ENCODE measurements around the gene VAV1. TPM values are rescaled to one million over a fixed set of nuclear protein-coding genes. Genes with fewer than 3 reads are reported as not detected.

The VAV1 gene
- total RNA-seq, 1 donor from 2014 or later, result not detected

DNA sequence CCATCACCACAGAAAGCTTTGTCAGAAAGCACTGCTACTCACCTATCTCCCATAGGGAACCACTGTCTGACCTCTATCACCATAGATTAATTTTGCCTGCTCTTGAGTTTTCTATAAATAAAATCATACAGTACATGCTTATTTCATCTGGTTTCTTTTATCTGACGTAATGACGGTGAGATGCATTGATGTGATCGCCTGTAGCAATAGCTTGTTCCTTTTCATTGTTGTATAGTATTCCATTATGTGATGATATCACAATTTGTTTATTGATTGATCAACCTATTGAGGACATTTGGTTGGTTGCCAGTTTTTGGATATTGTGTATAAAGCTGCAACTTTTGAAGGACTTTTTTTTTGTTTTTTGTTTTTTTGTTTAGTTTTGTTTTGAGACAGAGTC is 63.0 kb downstream of the VAV1 start:
- H3K9me3 Mint-ChIP-seq (ENCODE audit: unreplicated experiment), result peaks cover 2% of the 10 kb centered on the region
- H3K4me1 Mint-ChIP-seq (ENCODE audit: low read depth, unreplicated experiment), result no peaks in the 10 kb centered on the region
- peaks cover 6% of the 10 kb centered on the region for H3K27me3 Mint-ChIP-seq (ENCODE audit: unreplicated experiment)
- TF ChIP-seq CTCF (IDR thresholded peaks at IDR 0.05; ENCODE audit: partially characterized antibody, unreplicated experiment), result no peak
- H3K4me3 Mint-ChIP-seq (ENCODE audit: unreplicated experiment), result no peak overlapping the region
- DNase-seq, result no peak
- H3K36me3 Mint-ChIP-seq (ENCODE audit: unreplicated experiment), result no peaks in the 10 kb centered on the region
- H3K27ac Mint-ChIP-seq (ENCODE audit: unreplicated experiment), result no peak overlapping the region

DNA sequence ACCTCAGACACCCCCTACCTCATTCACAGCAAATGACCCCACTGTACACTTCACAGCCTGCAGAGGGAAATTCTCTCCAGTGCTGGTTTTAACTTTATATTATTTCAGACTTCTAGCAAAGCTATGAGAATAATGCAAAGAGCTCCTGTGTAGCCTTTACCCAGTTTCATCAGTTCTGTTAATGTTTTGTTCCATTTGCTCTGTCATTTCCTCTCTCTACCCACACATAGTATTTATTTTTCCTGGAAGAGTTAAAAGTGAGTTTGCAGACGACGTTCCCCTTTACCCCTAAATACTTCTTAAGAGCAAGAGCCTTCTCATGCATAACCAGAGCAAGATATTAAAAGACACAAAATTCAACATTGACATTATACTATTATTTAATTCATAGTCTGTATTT is 65.0 kb downstream of the VAV1 start:
- Mint-ChIP-seq H3K9me3 (ENCODE audit: unreplicated experiment) (peaks cover 2% of the 10 kb centered on the region), H3K4me1 (ENCODE audit: low read depth, unreplicated experiment) (no peaks in the 10 kb centered on the region), H3K27ac (ENCODE audit: unreplicated experiment) (no peak overlapping the region), H3K36me3 (ENCODE audit: unreplicated experiment) (no peaks in the 10 kb centered on the region), H3K27me3 (ENCODE audit: unreplicated experiment) (peaks cover 6% of the 10 kb centered on the region), H3K4me3 (ENCODE audit: unreplicated experiment) (no peak overlapping the region)
- no peak for TF ChIP-seq CTCF (IDR thresholded peaks at IDR 0.05; ENCODE audit: partially characterized antibody, unreplicated experiment)
- no peak for DNase-seq

- DNase-seq, result no peak
- Mint-ChIP-seq H3K4me1 (ENCODE audit: low read depth, unreplicated experiment) (no peaks in the 10 kb centered on the region), H3K9me3 (ENCODE audit: unreplicated experiment) (peaks cover 1% of the 10 kb centered on the region)
Measured at GRCh38 chr19:6838062-6838655, 65.7 kb downstream of the VAV1 start.

GRCh38 chr19:6842871-6843607 is 70.5 kb downstream of the VAV1 start:
- no peak for DNase-seq
- H3K27me3 Mint-ChIP-seq (ENCODE audit: unreplicated experiment), result peaks cover 7% of the 10 kb centered on the region
- no peaks in the 10 kb centered on the region for H3K4me1 Mint-ChIP-seq (ENCODE audit: low read depth, unreplicated experiment)
- no peak overlapping the region for H3K27ac Mint-ChIP-seq (ENCODE audit: unreplicated experiment)
- no peak overlapping the region for H3K4me3 Mint-ChIP-seq (ENCODE audit: unreplicated experiment)
- H3K9me3 Mint-ChIP-seq (ENCODE audit: unreplicated experiment), result peaks cover 3% of the 10 kb centered on the region
- no peak for TF ChIP-seq CTCF (IDR thresholded peaks at IDR 0.05; ENCODE audit: partially characterized antibody, unreplicated experiment)
- H3K36me3 Mint-ChIP-seq (ENCODE audit: unreplicated experiment), result no peaks in the 10 kb centered on the region

More at GRCh38 chr19:6838062-6838655, 65.7 kb downstream of the VAV1 start:
- Mint-ChIP-seq H3K36me3 (ENCODE audit: unreplicated experiment) (no peaks in the 10 kb centered on the region), H3K27ac (ENCODE audit: unreplicated experiment) (no peak overlapping the region), H3K27me3 (ENCODE audit: unreplicated experiment) (peaks cover 6% of the 10 kb centered on the region), H3K4me3 (ENCODE audit: unreplicated experiment) (no peak overlapping the region)
- no peak for TF ChIP-seq CTCF (IDR thresholded peaks at IDR 0.05; ENCODE audit: partially characterized antibody, unreplicated experiment)

DNA sequence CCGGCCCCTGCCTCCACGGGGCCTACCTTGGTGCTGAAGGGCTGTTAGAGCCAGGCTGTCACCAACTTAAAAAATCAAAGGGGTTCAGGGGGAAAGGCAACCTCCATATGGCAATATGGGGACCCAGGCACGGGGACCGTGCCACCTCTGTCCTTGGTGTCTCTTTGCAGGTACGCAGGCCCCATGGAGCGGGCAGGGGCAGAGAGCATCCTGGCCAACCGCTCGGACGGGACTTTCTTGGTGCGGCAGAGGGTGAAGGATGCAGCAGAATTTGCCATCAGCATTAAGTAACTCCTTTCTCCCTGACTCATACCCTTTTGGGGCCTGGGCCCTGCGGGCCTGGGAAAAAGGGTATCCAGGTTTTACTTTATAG is 75.3 kb downstream of the VAV1 start:
- no peaks in the 10 kb centered on the region for H3K4me1 Mint-ChIP-seq (ENCODE audit: low read depth, unreplicated experiment)

More for the DNA sequence above, 75.3 kb downstream of the VAV1 start:
- Mint-ChIP-seq H3K27me3 (ENCODE audit: unreplicated experiment) (peaks cover 5% of the 10 kb centered on the region), H3K4me3 (ENCODE audit: unreplicated experiment) (no peak overlapping the region), H3K27ac (ENCODE audit: unreplicated experiment) (no peak overlapping the region), H3K36me3 (ENCODE audit: unreplicated experiment) (no peaks in the 10 kb centered on the region), H3K9me3 (ENCODE audit: unreplicated experiment) (peaks cover 3% of the 10 kb centered on the region)
- TF ChIP-seq CTCF (IDR thresholded peaks at IDR 0.05; ENCODE audit: partially characterized antibody, unreplicated experiment), result no peak
- DNase-seq, result no peak
